Gastroesophageal sphincter (tissue), 3 donors: ENCODE measurements around the gene DNAAF1.

Source experiments
- CTCF ChIP-seq, 4 experiments: fragments of 200-600 bp in 2 of 4; fragments of 450-650 bp in 2 of 4; sonication (generic) in 1 of 4; IDR thresholded peaks; one replicate each; pipeline ENCODE4 v1.5.1; 2017 to 2019; ENCODE audit warnings: antibody characterized with exemption in 4 of 4, mild to moderate bottlenecking in 2 of 4, moderate library complexity in 2 of 4
- EP300 ChIP-seq: sonication (generic); formaldehyde crosslinking; IDR thresholded peaks from one replicate; pipeline ENCODE4 v1.6.1; 2017; ENCODE audit warnings: antibody characterized with exemption, mild to moderate bottlenecking
- POLR2A ChIP-seq, 2 donors: fragments of 450-650 bp; IDR thresholded peaks; one replicate each; pipeline ENCODE4 v1.6.1; 2017; ENCODE audit warnings: antibody characterized with exemption in 2 of 2, mild to moderate bottlenecking in 2 of 2, moderate library complexity in 1 of 2
- POLR2AphosphoS5 ChIP-seq: sonication (generic); formaldehyde crosslinking; IDR thresholded peaks from one replicate; pipeline ENCODE4 v1.6.1; 2017; ENCODE audit warnings: antibody characterized with exemption

GRCh38 chr16:84220851-84221250 is 75.7 kb downstream of the DNAAF1 start:
- no peak for TF ChIP-seq CTCF (IDR thresholded peaks at IDR 0.05)
- TF ChIP-seq POLR2AphosphoS5, result no peak
- TF ChIP-seq EP300, result no peak
- TF ChIP-seq POLR2A (IDR thresholded peaks at IDR 0.05), result no peak
